NCI-H187 treated with DMSO at 0.1 percent for 48 hours (cell line): Measurements from ENCODE around the gene GJB5.
"Not testable (repeated sequence)": the region's sequence is repeated elsewhere in the genome, so short reads cannot be mapped to it uniquely, and the experiment has no call there.

Source experiments
- DNase-seq: peaks from one replicate; lab custom pipeline; 2025; lab: John Stamatoyannopoulos, UW

GJB5 gene

DNA sequence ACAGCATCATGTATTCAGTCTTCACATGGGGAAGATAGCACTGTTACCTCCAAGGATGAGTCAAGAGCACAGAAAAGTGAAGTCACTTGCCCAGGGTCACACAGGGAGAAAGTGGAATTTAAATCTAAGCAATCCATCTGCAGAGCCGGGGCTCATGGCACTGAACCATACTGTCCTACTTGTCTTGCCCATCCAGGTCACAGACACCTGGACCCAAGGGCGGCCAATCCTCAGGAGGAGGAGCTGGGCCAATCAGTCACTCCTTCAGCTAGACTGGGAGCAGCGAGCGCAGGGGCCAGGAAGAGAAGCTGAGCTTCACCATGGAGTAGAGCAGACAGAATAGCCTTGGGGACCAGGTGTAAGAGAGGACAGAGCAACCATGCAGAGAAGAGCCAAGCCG is 9.2 kb upstream of the GJB5 start:
- DNase-seq = no peak

DNA sequence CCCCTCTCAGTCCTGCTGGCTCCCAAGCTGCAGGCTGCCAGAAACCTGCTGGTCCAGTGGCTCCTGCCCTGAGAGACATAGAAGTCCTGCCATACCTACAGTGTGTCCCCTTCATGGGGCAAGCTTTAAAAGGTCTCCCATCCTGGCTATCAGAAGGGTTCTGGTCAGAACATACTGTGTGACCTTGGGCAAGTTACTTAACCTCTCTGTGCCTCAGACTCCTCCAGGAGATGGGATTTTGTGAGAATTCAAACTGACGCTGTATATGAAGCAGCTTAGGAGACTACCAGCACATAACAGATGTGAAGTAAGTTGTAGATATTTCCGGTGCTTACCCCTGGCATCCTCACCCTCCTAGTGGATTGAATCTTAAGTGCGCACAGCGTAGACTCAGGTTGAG is 8.7 kb upstream of the GJB5 start:
- no peak for DNase-seq

DNA sequence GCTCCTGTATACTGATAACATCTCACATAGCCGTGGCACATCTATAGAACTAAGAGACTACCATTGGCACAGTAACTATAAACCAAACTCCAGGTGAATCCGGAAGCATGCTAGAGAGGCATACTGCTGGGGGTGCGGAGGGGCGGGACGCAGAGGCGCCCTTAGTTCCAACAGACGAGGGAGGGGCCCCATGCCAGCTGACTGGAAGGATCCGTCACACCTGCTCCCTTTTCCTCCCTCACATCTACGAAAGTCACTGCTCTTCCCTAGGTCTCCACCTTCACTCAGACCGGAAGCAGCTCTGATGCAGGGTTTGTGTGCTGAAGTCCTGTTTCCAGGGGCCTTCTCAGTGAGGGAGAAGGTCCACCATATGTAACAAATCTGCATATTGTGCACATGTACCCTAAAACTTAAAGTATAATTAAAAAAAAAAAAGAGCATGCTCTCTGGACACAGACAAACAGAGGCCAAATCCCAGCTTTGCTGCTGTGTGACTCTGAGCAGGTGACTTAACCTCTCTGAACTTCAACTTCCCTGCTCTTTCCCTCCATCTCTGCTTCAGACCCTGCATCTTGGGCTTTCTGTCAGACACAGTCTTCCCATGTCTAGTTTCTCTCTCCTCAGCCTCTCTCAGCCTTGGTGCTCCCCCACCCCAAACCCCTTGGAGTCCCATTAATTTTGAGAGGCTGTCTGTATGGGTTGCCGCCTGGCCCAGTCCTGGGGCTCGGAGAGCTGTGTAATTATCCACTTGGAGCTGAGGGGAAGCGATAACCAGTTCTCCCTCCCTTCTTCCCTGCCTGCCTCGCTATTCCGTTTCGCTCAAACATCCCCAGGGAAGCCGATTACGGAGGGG is 7.8 kb upstream of the GJB5 start:
- no peak for DNase-seq

DNA sequence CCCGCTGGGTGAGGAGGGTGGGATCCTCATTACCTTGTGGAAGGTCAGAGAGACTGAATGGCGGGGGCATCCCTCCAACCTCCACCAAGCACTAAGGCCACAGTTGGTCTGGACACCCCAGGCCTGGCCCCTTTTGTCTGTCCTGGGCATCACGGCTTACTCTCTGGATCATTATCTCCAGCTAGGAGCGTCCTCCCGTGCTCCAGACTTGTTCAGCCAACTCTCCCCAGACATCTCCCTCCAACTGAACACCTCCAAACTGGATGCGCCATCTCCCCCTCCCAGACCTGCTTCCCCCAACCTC is 7.3 kb upstream of the GJB5 start:
- no peak for DNase-seq

DNA sequence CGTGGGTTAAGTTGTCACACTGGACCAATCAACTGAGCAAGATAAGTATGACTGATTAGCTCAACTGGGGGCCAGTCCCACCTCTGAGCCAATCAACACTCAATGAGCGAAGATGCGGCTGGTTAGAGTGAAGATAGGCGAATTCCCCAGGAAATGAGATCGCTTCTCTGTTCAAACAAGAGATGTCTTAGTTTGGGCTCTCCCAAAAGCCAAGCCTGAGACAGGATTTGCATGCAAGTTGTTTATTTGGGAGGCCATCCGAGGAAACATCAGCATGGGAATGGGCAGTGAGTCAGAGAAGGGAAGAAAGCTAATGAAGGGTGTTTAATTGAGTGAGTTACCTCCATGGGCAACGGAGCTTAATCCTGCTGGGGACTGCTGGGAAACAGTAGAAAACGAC is 4.9 kb upstream of the GJB5 start:
- DNase-seq = no peak

DNA sequence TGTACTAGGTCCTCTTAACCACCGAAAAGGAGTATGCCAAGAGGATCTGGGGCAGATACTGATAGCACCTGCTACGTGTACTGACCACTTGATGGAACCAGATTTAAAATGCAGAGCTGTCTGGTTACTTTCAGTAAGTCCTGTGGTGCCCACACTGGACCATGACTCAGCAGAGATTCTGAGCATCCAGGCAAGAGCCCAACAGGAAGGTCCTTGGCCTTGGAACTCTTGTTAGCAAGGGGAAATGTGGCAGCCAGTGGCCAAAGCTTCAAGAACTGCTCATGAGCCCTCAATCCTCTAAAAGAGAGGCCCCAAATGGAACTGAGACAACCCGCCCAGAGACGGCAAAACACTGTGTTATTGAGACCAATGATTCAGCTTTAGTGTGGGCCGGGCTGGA is 4.2 kb upstream of the GJB5 start:
- DNase-seq = no peak

DNA sequence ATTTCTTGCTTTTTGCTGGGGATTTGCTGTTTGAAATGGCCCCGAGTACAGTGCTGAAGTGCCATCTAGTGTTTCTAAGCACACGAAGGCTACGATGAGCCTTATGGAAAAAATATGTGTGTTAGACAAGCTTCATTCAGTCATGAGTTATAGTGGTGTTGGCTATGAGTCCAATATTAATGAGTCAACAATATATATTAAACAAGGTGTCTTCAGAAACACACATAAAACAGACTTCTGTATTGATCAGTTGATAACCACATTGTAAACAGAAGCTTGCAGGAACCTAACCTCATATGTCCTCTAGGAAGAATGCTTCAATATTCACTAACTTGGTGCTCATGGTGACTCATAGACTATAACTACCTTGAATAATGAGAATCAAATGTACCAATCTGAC is 1.7 kb upstream of the GJB5 start:
- no peak for DNase-seq

DNA sequence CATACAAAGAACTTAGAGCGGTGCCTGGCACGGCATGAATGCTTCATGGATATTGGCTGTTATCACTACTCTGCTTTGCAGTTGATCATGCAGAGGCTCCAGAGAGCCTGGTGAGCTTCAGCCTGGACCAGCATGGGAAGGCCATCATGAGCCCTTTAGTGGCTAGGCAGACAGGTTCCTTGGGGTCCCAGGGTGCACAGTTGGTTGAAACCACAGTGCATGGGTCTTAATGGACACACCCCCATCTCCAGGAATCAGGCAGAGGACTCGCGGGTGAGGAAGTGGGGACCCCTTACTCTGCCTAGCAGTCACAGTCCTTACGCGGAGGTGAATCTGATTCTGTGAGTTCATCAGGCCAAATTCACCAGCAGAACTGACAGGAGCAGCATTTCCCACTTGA is 1.1 kb downstream of the GJB5 start:
- no peak for DNase-seq

DNA sequence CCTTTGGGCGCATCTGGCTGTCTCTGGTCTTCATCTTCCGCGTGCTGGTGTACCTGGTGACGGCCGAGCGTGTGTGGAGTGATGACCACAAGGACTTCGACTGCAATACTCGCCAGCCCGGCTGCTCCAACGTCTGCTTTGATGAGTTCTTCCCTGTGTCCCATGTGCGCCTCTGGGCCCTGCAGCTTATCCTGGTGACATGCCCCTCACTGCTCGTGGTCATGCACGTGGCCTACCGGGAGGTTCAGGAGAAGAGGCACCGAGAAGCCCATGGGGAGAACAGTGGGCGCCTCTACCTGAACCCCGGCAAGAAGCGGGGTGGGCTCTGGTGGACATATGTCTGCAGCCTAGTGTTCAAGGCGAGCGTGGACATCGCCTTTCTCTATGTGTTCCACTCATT is 2.5 kb downstream of the GJB5 start:
- no peak for DNase-seq

DNA sequence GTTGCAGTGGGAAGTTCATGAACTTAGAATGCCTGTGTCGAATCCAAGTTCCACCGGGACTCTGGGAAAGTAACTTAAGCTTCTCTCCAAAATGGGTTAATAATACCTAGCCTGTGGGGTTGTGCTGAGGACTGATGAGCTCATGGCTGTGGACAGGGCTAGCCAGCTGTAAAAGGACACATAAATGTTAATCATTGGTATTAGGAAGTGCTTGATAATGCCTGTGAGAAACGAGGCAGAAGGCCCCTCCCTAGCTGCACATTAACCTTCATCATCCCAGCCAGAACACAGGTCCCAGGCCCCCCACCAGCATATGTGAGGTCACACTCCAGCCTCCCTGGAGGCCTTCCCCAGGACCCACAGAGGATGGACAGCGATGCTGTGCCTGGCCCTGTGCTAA is 3.9 kb downstream of the GJB5 start:
- DNase-seq = no peak

DNA sequence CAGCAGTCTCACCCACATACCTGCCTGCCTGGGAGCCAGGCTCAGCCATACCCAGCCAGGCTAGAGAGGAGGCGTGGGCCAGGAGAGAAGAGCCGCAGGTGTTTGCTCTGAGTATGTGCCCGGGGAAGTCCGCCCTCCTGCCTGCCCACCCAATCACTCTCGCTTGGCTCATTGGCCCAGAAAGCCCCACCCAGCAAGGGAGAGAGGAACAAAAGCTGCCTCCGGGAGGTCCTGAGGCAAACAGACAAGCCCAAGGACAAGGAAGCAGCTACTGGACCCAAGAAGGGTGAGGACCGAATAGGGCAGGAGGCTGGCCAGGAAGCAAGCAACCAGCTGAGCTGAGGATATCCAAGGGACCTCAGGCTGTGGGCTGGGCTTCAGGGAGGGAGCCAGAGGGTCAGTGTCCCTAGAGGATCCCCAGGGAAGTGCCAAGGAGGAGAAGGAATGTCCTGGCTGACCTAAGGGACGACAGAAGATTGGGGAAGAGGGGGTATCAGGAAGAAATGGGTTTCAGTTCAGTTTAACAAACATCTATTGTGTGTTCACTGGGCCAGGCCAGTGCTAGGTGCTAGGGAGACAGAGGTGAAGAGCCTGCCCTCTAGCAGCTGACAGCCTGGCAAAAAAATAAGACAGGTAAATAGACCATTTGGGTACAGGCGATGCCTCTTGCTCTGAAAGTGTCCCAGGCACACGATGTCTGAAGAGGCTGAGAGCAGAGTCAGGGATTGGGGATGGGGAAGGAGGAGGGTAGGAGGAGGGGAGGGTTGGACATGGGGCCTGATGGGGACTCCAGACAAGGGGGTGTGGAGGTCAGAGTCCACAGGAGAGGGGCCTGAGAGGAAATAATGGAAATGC is 4.9 kb downstream of the GJB5 start, which contains the start of gene GJB4:
Gene GJB4, plus strand, starts transcription at position 238 of the 855 bp plus-strand sequence. CDS start 1,515 bp downstream, outside the sequence.
- no peak for DNase-seq

DNA sequence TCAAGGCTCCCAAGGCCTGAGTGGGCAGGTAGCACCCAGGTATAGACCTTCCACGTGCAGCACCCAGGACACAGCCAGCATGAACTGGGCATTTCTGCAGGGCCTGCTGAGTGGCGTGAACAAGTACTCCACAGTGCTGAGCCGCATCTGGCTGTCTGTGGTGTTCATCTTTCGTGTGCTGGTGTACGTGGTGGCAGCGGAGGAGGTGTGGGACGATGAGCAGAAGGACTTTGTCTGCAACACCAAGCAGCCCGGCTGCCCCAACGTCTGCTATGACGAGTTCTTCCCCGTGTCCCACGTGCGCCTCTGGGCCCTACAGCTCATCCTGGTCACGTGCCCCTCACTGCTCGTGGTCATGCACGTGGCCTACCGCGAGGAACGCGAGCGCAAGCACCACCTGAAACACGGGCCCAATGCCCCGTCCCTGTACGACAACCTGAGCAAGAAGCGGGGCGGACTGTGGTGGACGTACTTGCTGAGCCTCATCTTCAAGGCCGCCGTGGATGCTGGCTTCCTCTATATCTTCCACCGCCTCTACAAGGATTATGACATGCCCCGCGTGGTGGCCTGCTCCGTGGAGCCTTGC is 6.4 kb downstream of the GJB5 start:
- no peak for DNase-seq

DNA sequence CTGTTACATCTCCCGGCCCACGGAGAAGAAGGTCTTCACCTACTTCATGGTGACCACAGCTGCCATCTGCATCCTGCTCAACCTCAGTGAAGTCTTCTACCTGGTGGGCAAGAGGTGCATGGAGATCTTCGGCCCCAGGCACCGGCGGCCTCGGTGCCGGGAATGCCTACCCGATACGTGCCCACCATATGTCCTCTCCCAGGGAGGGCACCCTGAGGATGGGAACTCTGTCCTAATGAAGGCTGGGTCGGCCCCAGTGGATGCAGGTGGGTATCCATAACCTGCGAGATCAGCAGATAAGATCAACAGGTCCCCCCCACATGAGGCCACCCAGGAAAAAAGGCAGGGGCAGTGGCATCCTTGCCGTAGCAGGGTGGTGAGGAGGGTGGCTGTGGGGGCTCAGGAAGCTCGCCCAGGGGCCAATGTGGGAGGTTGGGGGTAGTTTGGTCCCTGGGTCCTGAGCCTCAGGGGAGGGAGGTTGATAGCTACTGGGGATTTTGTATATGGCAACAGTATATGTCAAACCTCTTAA is 7.0 kb downstream of the GJB5 start:
- no peak for DNase-seq

DNA sequence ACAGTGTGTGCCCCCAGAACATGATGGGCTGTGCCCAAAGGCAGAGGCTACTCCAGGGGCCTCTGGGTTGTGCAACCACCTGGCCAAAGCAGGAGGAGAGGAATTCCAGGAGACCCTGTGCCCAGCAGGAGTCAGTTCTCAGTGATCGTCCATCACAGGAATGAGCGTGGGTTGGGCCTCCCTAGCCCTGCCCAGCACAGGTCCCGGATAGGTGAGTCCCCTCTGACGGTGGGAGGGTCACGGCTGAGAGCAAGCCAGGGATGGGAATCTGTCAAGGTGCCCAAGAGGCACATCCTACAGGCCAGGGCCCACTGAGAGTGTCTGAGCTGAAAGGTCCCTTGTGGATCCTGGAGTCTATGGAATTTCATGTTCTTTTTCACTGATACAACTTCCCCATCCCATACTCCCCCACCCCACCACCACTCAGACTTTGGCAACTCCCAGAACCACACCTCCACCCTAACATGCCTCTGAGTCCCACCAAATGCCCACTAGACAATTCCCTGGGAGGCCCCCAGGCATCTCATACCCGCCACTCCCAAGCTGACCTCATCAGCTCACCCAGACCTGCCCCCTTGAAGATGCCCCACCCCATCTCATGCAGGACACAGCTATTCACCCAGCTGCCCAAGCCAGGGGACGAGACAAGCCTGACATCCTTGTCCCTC is 7.8 kb downstream of the GJB5 start:
- no peak for DNase-seq

DNA sequence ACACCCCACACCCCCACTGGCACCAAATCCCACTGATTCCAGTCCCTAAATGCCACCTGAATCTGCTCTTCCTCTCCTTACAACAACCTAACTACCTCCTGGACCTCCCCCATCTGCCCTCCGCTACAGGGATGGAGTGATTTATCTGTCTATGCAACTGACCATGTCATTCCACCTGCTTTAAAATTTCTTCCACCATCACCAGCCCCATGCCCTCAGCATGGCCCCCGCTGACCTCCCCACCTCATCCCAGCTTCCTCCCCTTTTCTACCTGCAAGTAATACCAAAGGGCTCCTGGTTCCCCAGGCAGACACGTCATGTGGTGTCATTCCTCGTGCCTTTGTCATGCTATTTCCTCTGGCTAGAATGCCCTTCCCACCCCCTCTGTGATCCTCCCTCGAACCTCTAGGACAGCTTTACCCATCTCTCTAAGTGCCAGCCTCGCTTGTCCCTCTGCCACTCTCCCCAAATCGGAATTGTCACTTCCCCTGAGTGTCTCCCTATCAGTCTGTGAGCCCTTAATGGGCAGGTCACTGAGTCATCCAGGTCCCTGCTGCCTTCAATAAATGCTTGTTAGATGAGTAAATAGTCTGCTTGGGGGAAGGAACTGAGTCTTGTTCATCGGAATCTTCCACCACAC is 8.4 kb downstream of the GJB5 start:
- no peak for DNase-seq

DNA sequence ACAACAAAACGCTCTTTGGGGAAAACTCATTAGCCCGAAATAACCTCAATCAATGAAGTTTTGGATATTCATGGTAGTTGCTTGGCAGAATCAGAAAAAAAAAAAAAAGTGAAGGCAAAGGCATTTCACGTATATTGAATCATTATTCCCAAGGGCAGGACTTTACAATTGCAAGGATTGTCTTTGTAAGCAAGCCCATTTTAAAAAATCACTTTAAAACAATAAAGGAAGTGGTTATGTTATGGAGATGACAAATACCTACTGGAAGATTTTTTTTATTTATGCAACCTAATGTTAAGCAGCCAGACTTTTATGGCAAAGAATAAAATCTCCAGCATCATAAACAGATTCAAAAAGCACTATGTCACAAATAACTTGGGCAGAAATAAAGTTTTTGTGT is 14.0 kb downstream of the GJB5 start:
- DNase-seq = no peak

DNA sequence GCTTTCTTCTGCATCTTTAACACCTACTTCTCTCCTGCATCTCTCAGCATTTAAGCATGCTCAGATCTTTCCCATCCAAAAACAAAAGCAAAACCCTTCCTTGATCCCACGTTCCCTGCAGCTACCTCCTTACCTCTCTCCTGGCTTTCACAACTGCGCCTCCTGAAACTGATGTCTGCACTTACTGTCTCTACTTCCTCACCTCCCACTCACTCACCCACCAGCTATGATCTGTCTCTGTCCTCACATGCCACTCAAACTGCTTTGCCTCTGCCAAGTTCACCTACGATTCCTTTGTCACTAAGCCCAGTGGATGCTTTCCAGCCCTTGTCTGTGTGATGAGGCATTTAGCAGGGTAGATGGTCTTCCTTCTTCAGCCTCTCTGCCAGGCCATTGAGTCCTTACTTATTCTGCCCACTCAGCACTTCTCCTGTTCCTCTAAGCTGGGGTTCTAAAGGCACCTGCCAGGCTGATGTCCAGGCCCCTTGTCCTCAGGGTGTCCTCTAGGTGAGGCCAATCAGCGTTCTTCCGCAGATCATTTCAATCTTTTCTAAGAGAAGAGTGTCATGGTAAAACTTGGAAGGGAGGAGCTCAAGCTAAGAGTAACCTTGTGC is 16.2 kb downstream of the GJB5 start:
- no peak for DNase-seq

DNA sequence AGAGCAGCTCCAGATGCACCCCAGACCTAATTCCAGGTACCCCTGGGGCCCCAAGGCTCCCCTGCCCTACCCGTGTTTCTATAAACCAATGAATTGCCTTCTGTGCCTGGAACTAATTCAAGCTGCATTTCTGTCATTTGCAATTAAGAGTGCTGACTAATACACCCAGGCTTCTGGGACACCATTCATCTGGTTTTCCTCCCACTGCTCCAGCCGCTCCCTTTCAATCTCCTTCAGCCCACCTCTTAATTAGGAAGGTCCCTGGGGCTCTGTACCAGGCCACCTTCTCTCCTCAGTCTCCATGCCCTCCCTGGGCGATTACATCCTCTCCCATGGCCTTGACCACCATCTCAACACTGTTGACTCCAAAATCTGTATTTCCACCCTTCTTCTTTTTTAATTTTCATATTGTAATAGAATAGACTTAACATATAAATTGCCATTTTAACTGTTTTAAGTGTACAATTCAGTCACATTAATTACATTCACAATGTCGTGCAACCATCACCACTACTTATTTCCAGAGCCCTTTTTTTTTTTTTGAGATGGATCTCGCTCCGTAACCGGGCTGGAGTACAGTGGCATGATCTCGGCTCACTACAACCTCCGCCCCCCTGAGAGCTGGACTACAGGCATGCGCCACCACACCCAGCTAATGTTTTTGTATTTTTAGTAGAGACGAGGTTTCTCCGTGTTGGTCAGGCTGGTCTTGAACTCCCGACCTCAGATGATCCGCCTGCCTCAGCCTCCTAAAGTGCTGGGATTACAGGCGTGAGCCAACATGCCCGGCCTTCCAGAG is 16.9 kb downstream of the GJB5 start:
- no peak for DNase-seq

DNA sequence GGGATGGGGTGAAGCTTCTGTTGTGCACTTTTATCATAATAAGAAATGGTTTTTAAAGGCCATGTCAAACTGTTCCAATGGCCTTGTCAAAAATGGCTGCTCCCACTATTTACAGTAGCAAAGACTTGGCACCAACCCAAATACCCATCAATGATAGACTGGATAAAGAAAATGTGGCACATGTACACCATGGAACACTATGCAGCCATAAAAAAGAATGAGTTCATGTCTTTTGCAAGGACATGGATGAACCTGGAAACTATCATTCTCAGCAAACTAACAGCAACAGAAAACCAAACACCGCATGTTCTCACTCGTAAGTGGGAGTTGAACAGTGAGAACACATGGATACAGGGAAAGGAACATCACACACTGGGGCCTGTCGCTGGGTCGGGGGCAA is 18.3 kb downstream of the GJB5 start:
- not testable (repeated sequence) for DNase-seq

DNA sequence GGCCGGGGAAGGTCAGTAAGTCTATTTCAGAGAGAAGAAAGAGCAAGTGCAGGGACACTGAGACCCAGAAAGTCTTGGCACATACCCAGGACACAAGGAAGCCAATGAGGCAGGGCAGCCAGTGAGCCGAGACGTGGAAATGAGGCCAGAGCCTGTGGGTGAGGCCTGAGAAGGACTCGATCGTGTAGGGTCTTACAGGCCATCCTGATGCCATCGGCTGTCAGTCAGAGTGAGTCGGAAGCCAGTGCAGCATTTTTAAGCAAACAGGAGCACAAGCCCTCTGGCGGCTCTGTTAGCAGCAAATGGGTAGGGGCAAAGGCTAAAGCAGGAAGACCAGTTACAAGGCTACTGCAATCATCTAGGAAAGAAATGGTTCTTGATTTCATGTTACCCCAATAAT is 20.1 kb downstream of the GJB5 start:
- DNase-seq = no peak
